OCI-LY7 (cell line): ENCODE data around the gene ZNF200. TPM values are rescaled to one million over a fixed set of nuclear protein-coding genes. Genes with fewer than 3 reads are reported as not detected.

Experiments
- BruUV-seq: library from RNA; stranded (reverse); fragments of 400-500 nt; replicated peaks from 2 replicates; lab custom pipeline; 2021; lab: Mats Ljungman, UMichigan
- CTCF ChIA-PET: fragments of 300-600 bp; sonication (Branson Sonifier 250); formaldehyde crosslinking; loops from one replicate; lab custom pipeline; 2022; ENCODE audit warnings: antibody characterized with exemption; ENCODE audit not compliant: unreplicated experiment; lab: Charles Lee
- POLR2A ChIA-PET: fragments of 300-600 bp; sonication (Branson Sonifier 250); formaldehyde crosslinking; loops from one replicate; lab custom pipeline; 2022; ENCODE audit warnings: antibody characterized with exemption; lab: Charles Lee
- DNase-seq: peaks from one replicate; pipeline ENCODE4 v3.0.0-alpha.2; 2015; ENCODE audit warnings: low spot score
- H2AFZ ChIP-seq: fragments of 200-600 bp; sonication (generic), shearing (Covaris generic); 2 replicates; pipeline ENCODE4 v1.6.1; 2014; ENCODE audit warnings: mild to moderate bottlenecking, antibody characterized with exemption, low read length, moderate library complexity
- H3K27ac ChIP-seq: fragments of 200-600 bp; sonication (generic); 2 replicates; pipeline ENCODE4 v1.5.1; 2014; ENCODE audit warnings: mixed run types, low read depth, mild to moderate bottlenecking, moderate library complexity, low read length, inconsistent platforms; ENCODE audit not compliant: poor library complexity, severe bottlenecking
- H3K36me3 ChIP-seq: fragments of 200-600 bp; sonication (generic); 2 replicates; pipeline ENCODE4 v1.6.1; 2014; ENCODE audit warnings: mild to moderate bottlenecking, antibody characterized with exemption, low read length, moderate library complexity, mixed read lengths; ENCODE audit not compliant: insufficient read depth
- H3K4me1 ChIP-seq: fragments of 200-600 bp; sonication (generic); 2 replicates; pipeline ENCODE4 v1.5.1; 2014; ENCODE audit warnings: mild to moderate bottlenecking, low read length; ENCODE audit not compliant: insufficient read depth, poor library complexity, severe bottlenecking
- H3K4me2 ChIP-seq: fragments of 200-600 bp; sonication (generic); 2 replicates; pipeline ENCODE4 v1.6.1; 2014; ENCODE audit warnings: mild to moderate bottlenecking, low read length
- H3K4me3 ChIP-seq: fragments of 200-600 bp; sonication (generic); 2 replicates; pipeline ENCODE4 v1.5.1; 2014; ENCODE audit warnings: mild to moderate bottlenecking, low read depth, low read length; ENCODE audit not compliant: poor library complexity, severe bottlenecking
- H3K79me2 ChIP-seq: fragments of 200-600 bp; sonication (generic); 2 replicates; pipeline ENCODE4 v1.6.1; 2016; ENCODE audit warnings: low read depth, mild to moderate bottlenecking, low read length, moderate library complexity, mixed read lengths; ENCODE audit not compliant: insufficient read depth
- H3K9me2 ChIP-seq: fragments of 200-600 bp; sonication (generic); 2 replicates; pipeline ENCODE4 v1.6.1; 2016; ENCODE audit warnings: mild to moderate bottlenecking, low read length, mixed read lengths; ENCODE audit not compliant: insufficient read depth
- H3K9me3 ChIP-seq: fragments of 200-600 bp; sonication (generic); 2 replicates; pipeline ENCODE4 v1.6.1; 2014; ENCODE audit warnings: mild to moderate bottlenecking, mixed run types, low read length, mixed read lengths
- H4K20me1 ChIP-seq: fragments of 200-600 bp; sonication (generic); 2 replicates; pipeline ENCODE4 v1.6.1; 2014; ENCODE audit warnings: mild to moderate bottlenecking, antibody characterized with exemption, low read length, moderate library complexity, mixed read lengths; ENCODE audit not compliant: insufficient read depth
- EZH2phosphoT487 ChIP-seq: fragments of 200-600 bp; sonication (generic); IDR thresholded peaks from 2 replicates; pipeline ENCODE4 v1.6.1; 2018; ENCODE audit warnings: low read depth, borderline replicate concordance, mild to moderate bottlenecking, mixed run types, antibody characterized with exemption, low read length, moderate library complexity, mixed read lengths
- intact Hi-C: fragments of 100-400 bp; cut with micrococcal nuclease; formaldehyde crosslinking; loops from one replicate; pipeline ENCODE4 v1.10.0; 2022; ENCODE audit not compliant: unreplicated experiment
- total RNA-seq, 2 experiments: library from RNA; depleted of rRNA in 1 of 2; stranded (reverse); fragments of >200 nt in 1 of 2; shearing (Covaris generic) in 1 of 2; gene quantifications; 2 replicates each; pipeline ENCODE4 v1.2.3, GENCODE V29; 2014 to 2022
- TF ChIP-seq, protein P1 (sequence below): fragments of 200-600 bp; sonication (generic); conservative IDR thresholded peaks from 2 replicates; pipeline ENCODE4 v1.5.1; 2014; ENCODE audit warnings: mild to moderate bottlenecking, antibody characterized with exemption, low read length, moderate library complexity, mixed read lengths

The ZNF200 gene
- total RNA-seq, 2 experiments from 2014 or later: 13.9 to 19.8 TPM

GRCh38 chr16:3192476-3193019, 42.4 kb downstream of the ZNF200 start:
- no peak overlapping the region for H3K27ac ChIP-seq
- H4K20me1 ChIP-seq: no peaks in the 10 kb centered on the region
- no peaks in the 10 kb centered on the region for H3K4me1 ChIP-seq
- H3K4me3 ChIP-seq: no peak overlapping the region
- intact Hi-C loops: no loop called here
- no peak overlapping the region for H3K4me2 ChIP-seq
- H3K79me2 ChIP-seq: no peaks in the 10 kb centered on the region
- no TSS peak for BruUV-seq
- no peaks in the 10 kb centered on the region for H3K9me3 ChIP-seq
- POLR2A ChIA-PET: no interaction called here
- no peaks in the 10 kb centered on the region for H3K9me2 ChIP-seq
- no peak overlapping the region for H2AFZ ChIP-seq
- DNase-seq: no peak
- TF ChIP-seq EZH2phosphoT487: no peak
- TF ChIP-seq, protein P1, sequence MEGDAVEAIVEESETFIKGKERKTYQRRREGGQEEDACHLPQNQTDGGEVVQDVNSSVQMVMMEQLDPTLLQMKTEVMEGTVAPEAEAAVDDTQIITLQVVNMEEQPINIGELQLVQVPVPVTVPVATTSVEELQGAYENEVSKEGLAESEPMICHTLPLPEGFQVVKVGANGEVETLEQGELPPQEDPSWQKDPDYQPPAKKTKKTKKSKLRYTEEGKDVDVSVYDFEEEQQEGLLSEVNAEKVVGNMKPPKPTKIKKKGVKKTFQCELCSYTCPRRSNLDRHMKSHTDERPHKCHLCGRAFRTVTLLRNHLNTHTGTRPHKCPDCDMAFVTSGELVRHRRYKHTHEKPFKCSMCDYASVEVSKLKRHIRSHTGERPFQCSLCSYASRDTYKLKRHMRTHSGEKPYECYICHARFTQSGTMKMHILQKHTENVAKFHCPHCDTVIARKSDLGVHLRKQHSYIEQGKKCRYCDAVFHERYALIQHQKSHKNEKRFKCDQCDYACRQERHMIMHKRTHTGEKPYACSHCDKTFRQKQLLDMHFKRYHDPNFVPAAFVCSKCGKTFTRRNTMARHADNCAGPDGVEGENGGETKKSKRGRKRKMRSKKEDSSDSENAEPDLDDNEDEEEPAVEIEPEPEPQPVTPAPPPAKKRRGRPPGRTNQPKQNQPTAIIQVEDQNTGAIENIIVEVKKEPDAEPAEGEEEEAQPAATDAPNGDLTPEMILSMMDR: no peak
- CTCF ChIA-PET: no interaction called here
- H3K36me3 ChIP-seq: no peaks in the 10 kb centered on the region

GRCh38 chr16:3190949-3191353, 44.0 kb downstream of the ZNF200 start:
- H3K9me3 ChIP-seq: no peaks in the 10 kb centered on the region
- no peaks in the 10 kb centered on the region for H3K79me2 ChIP-seq
- no peak overlapping the region for H2AFZ ChIP-seq
- H3K4me2 ChIP-seq: no peak overlapping the region
- H3K9me2 ChIP-seq: no peaks in the 10 kb centered on the region
- H3K4me3 ChIP-seq: no peak overlapping the region
- H3K4me1 ChIP-seq: no peaks in the 10 kb centered on the region
- POLR2A ChIA-PET: no interaction called here
- no peaks in the 10 kb centered on the region for H4K20me1 ChIP-seq
- DNase-seq: no peak
- TF ChIP-seq EZH2phosphoT487: no peak
- TF ChIP-seq, protein P1: no peak
- no peak overlapping the region for H3K27ac ChIP-seq
- intact Hi-C loops: no loop called here
- no TSS peak for BruUV-seq
- H3K36me3 ChIP-seq: no peaks in the 10 kb centered on the region
- CTCF ChIA-PET: no interaction called here

DNA sequence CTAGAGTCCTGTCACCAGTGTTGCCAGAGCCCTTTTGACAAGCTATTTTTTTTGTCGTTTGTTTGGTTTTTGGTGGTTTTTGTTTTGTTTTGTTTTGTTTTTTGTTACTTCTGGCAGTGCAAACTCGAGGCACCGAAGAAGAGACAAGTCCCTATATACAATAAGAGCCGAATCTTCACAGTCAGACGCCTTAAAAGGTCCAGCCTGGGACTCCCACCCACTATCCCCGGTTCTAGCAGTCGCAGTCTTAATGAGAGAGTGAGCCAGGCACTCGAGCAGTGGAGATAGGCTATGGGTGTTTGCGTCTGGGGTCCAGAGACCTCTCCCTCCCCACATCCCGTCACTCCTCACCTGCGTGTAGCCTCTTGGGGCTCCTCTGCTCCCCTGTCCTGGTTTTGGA, 45.1 kb downstream of the ZNF200 start:
- Histone ChIP-seq H3K4me1 (no peaks in the 10 kb centered on the region), H3K4me2 (no peak overlapping the region), H3K79me2 (no peaks in the 10 kb centered on the region), H3K4me3 (no peak overlapping the region), H2AFZ (no peak overlapping the region), H3K27ac (no peak overlapping the region), H3K9me2 (no peaks in the 10 kb centered on the region), H3K36me3 (no peaks in the 10 kb centered on the region), H3K9me3 (no peaks in the 10 kb centered on the region), H4K20me1 (no peaks in the 10 kb centered on the region)
- TF ChIP-seq, protein P1: no peak
- TF ChIP-seq EZH2phosphoT487: no peak
- BruUV-seq: no TSS peak
- ChIA-PET POLR2A (no interaction called here), CTCF (no interaction called here)
- intact Hi-C loops: no loop called here
- DNase-seq: no peak
